Activated naive CD4-positive, alpha-beta T cell treated with anti-CD3 and anti-CD28 coated beads, Interleukin-2, amount 10 ng/mL, durations not matched to agents 5 hours and 36 hours (primary cell): ENCODE measurements around the gene DOCK6. TPM values are rescaled to one million over a fixed set of nuclear protein-coding genes. Genes with fewer than 3 reads are reported as not detected.

Experiments used
- total RNA-seq, 2 experiments: library from RNA; stranded (reverse); gene quantifications; one replicate each; pipeline ENCODE4 v1.2.3, GENCODE V29; 2021

Gene DOCK6, protein sequence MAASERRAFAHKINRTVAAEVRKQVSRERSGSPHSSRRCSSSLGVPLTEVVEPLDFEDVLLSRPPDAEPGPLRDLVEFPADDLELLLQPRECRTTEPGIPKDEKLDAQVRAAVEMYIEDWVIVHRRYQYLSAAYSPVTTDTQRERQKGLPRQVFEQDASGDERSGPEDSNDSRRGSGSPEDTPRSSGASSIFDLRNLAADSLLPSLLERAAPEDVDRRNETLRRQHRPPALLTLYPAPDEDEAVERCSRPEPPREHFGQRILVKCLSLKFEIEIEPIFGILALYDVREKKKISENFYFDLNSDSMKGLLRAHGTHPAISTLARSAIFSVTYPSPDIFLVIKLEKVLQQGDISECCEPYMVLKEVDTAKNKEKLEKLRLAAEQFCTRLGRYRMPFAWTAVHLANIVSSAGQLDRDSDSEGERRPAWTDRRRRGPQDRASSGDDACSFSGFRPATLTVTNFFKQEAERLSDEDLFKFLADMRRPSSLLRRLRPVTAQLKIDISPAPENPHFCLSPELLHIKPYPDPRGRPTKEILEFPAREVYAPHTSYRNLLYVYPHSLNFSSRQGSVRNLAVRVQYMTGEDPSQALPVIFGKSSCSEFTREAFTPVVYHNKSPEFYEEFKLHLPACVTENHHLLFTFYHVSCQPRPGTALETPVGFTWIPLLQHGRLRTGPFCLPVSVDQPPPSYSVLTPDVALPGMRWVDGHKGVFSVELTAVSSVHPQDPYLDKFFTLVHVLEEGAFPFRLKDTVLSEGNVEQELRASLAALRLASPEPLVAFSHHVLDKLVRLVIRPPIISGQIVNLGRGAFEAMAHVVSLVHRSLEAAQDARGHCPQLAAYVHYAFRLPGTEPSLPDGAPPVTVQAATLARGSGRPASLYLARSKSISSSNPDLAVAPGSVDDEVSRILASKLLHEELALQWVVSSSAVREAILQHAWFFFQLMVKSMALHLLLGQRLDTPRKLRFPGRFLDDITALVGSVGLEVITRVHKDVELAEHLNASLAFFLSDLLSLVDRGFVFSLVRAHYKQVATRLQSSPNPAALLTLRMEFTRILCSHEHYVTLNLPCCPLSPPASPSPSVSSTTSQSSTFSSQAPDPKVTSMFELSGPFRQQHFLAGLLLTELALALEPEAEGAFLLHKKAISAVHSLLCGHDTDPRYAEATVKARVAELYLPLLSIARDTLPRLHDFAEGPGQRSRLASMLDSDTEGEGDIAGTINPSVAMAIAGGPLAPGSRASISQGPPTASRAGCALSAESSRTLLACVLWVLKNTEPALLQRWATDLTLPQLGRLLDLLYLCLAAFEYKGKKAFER (N-terminal part only)
- under 1 TPM; 0.28 to 0.39 TPM for total RNA-seq

DNA sequence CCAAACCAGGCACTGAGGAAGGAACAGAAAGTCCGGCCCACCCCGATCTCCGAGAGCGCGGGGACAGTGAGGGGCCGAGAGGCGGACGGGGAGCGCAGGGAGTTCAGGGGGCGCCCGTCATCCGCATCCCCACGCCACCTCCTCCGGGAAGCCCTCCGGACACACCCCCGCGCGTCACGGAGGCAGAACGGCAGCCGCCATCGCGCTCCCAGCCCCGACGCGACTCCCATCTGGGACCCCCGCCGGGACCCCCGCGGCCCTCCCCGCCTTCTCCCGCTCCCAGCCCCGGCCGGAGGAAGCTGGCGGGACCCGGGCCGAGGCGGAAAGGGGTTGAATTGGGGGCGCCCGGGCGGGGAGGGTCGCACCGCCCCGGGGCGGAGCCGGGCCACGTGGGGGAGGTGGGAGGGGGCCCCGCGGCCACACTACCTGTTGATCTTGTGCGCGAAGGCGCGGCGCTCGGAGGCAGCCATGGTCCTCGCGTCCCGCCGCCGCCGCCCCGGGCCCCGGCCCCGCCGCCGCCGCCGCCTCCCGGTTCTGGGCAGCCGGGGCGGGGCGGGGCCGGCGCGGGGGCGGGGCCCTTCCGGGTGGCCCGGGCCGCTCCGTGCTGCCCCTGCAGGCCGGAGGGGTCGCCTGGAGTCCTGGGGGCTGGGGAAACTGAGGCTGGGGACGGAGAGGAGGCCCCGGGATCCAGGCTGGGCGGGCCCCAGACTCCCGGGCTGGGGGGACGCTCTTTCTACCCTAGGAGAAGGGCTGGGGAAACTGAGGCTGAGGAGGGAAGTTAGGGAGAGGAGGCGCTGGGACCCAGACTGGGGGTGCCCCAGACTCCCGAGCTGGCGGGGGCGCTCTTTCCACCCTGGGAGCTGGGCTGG, at the start of gene DOCK6:
DOCK6 (minus strand) TSS at position 554 of the 869 bp plus-strand sequence; CDS start at position 470, 84 bp downstream.

DNA sequence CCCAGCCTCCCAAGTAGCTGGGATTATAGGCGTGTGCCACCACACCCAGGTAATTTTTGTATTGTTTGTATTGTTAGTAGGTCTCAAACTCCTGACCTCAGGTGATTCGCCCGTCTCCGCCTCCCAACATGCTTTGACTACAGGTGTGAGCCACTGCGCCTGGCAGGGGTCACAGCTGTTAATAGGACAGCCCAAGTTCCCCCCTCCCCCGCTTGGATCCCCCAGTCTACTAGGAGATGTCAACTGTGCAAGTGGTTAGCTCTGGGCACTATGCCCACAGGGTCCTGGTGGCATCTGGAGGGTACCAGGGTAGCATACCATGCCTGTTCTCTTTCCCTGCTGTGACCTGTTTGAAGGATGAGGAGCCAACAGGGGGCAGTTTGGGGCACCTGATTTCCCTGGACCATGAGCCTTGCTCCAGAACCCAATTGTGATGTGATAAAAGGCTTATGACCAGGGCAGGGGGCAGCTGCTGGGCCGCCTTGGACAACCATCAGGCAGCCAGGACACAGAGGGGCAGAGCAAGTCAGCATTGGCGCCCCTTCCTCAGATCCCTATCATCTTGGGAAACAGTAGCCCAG, 33.4 kb upstream of the DOCK6 start, which contains the start of gene TSPAN16:
TSPAN16 (plus strand) TSS at position 496 of the 581 bp plus-strand sequence. CDS start 138 bp downstream, outside the sequence.

DNA sequence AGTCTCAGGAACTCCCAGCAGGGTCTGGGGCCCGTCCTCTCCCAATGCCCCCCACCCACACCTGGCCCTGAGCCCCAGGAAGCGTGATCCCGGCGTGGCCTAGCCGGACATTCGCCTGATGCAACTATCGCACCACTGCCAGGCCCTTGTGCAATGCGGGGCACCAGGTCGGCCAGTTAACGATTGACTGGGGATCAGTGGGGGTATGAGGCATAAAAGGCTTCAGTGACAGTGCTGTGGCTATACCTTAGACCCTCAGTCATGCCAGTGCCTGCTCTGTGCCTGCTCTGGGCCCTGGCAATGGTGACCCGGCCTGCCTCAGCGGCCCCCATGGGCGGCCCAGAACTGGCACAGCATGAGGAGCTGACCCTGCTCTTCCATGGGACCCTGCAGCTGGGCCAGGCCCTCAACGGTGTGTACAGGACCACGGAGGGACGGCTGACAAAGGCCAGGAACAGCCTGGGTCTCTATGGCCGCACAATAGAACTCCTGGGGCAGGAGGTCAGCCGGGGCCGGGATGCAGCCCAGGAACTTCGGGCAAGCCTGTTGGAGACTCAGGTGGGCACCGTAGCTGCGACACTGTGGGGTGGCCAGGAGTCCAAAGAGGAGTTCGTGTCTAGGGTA, 22.8 kb downstream of the DOCK6 start, which contains the start of gene ANGPTL8:
ANGPTL8 (plus strand) TSS at position 243 of the 624 bp plus-strand sequence; CDS start at position 262, 19 bp downstream.

DNA sequence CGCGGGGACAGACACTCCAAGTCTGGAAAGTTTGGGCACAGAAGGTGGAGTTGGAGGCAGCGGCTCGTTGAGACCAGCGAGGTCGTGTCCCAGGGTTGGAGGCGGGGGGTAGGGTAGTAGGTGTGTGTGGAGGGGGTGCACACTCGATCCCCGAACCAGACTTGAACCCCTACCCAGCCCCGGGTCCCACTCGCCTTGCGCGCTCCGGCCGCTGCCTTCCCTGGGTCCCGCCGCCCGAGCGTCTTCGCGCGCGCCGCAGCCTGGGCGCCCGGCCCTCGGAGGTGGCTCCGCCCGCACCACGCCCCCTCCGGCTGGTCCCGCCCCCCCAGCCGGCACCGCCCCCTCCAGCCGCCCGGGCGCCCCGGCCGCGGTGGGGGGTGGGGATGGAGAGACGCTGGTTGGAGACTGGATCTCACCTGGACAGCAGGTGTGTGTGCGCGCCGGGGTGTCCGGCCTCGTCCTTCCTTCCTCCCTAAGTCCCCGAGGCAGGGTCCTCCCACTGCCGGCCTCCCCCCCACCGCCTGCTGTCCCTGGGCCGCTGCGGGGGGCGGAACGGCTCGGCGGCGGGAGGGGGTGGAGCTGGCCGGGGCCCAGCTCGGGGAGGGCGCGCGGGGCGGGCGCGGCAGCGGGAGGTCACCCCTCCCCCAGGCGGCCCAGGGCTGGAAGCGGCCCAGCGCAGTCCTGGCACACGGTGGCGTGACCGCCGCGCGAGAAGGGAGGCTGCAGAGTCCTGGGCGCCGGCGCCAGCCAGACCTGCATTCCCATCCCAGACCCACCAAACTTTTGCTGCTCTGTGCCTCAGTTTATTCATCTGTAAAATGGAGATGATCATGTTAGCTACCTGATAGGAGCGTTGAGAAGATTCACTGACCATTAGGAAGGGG, 64.8 kb downstream of the DOCK6 start, which contains the start of gene KANK2:
KANK2 (minus strand) TSS at position 255 of the 884 bp plus-strand sequence. CDS start 3,034 bp downstream, outside the sequence.

DNA sequence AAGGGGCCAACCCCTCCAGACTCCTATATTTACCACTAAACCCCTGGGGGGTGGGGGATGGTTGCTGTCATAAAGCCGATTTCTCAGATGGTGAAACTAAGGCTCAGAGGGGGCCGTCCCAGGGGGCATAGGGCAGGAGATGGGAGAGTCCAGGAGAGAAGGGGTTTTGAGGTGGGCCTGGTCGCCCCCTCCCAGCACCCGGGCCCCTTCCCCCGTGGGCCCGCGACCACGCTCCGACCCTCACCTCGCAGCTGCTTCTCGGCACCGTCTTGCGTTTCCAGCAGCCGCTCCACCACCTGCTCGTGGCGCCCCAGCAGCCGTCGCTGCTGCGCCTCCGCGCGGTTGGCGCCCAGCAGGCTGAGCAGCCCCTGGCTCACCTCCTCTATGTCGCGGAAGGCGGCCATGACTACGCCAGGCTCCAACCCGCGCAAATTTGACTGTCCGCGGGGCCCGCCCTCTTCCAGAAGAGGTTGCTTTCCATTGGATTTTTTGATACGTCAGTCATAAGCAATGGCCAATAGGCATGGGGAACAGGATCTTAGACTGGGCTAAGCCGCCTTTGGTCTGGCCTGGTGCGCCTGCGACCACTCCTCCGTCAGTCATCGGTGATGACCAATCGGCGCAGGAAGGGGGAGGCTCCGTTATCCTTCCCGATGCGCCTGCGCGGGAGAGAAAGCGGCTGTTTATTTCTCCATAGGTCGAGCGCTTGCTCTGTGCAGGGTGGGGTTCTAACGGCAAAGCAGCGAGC, 106.8 kb downstream of the DOCK6 start, which contains the start of gene SPC24:
SPC24 (minus strand) TSS at position 410 of the 748 bp plus-strand sequence; CDS start at position 404, 6 bp downstream.

Other genes starting within 250 kb of the DOCK6 start
- 100 to 1,000 TPM; 142 to 150 TPM for gene LDLR, start 173.1 kb downstream of the DOCK6 start, total RNA-seq
- gene SPC24, start 106.7 kb downstream of the DOCK6 start, total RNA-seq: 10 to 100 TPM; 64.7 to 68.0 TPM
- 1 to 10 TPM; 7.4 to 8.5 TPM for gene KANK2, start 65.0 kb downstream of the DOCK6 start, total RNA-seq
- not detected for gene ANGPTL8, start 22.9 kb downstream of the DOCK6 start, total RNA-seq
- gene TSPAN16, start 33.6 kb upstream of the DOCK6 start, total RNA-seq: not detected
- 1 to 10 TPM; 6.4 to 7.0 TPM for gene RAB3D, start 77.1 kb upstream of the DOCK6 start, total RNA-seq
- gene TMEM205, start 83.7 kb upstream of the DOCK6 start, total RNA-seq: 10 to 100 TPM; 25.2 to 25.4 TPM
- gene CCDC159, start 84.0 kb upstream of the DOCK6 start, total RNA-seq: 10 to 100 TPM; 21.4 to 22.4 TPM
- gene PLPPR2, start 92.9 kb upstream of the DOCK6 start, total RNA-seq: 1 to 10 TPM; 1.6 to 2.6 TPM
- gene SWSAP1, start 112.1 kb upstream of the DOCK6 start, total RNA-seq: 1 to 10 TPM; 3.7 to 4.3 TPM
- 1 to 10 TPM; 5.8 to 6.1 TPM for gene EPOR, start 121.8 kb upstream of the DOCK6 start, total RNA-seq
- gene RGL3, start 156.8 kb upstream of the DOCK6 start, total RNA-seq: not detected
- not detected for gene ODAD3, start 172.6 kb upstream of the DOCK6 start, total RNA-seq
- 100 to 1,000 TPM; 324 to 337 TPM for gene PRKCSH, start 173.1 kb upstream of the DOCK6 start, total RNA-seq
- gene ELAVL3, start 218.5 kb upstream of the DOCK6 start, total RNA-seq: under 1 TPM in 1 of 2 experiments, not detected in 1; 0.58 TPM
- 10 to 100 TPM; 20.6 to 20.8 TPM for gene ZNF653, start 243.3 kb upstream of the DOCK6 start, total RNA-seq